ENCODE results near the gene SH3PXD2A. TPM values are rescaled to one million over a fixed set of nuclear protein-coding genes. Genes with fewer than 3 reads are reported as not detected.
A peak's percentile ranks its signal among the peaks of the same experiment; 100 is the strongest.
"Not testable (repeated sequence)": the region's sequence is repeated elsewhere in the genome, so short reads cannot be mapped to it uniquely, and the experiment has no call there.

SH3PXD2A gene
- total and polyA plus RNA-seq, 2 donors (not counting 1 experiment from before 2014, with no cell fraction given): 3.2 to 33.5 TPM

- TF ChIP-seq EZH2 (IDR thresholded peaks at IDR 0.05; ENCODE audit: borderline replicate concordance, insufficient read depth, low read depth, low read length, poor library complexity, severe bottlenecking): no peak
- TF ChIP-seq CTCF (IDR thresholded peaks at IDR 0.05): no peak
- H3K9me3 Mint-ChIP-seq (ENCODE audit: insufficient read depth): no peaks in the 10 kb centered on the region
These were observed 9.4 kb downstream of the SH3PXD2A start for GRCh38 chr10:103845972-103846371.

DNA sequence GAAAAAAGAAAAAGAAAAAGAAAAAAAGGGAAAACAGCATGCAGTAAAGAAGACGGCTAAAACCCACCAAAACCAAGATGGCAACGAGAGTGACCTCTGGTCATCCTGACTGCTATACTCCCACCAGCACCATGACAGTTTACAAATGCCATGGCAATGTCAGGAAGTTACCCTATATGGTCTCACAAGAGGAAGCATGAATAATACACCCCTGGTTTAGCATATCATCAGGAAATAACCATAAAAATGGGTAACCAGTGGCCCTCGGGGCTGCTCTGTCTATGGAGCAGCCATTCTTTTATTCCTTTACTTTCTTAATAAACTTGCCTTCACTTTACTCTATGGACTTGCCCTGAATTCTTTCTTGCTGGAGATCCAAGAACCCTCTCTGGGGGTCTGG is 10.0 kb downstream of the SH3PXD2A start:
- ATAC-seq (ENCODE audit: low read depth); H3K36me3 ChIP-seq (replicated peaks in 1 of 2; ENCODE audit: control extremely low read depth in 1 of 2, control insufficient read depth in 1 of 2, extremely low read depth in 1 of 2, insufficient read depth in 2 of 2, low read length in 1 of 2); H3K4me3 ChIP-seq (ENCODE audit: control extremely low read depth in 1 of 5, extremely low read depth in 1 of 5, insufficient read depth in 1 of 5, low read depth in 2 of 5, low read length in 4 of 5); H2AFZ ChIP-seq (ENCODE audit: insufficient read depth, low read depth, low read length, poor library complexity, severe bottlenecking); POLR2A ChIA-PET; H3K9me3 ChIP-seq (ENCODE audit: control extremely low read depth in 1 of 3, control insufficient read depth in 2 of 3, insufficient read depth in 1 of 3, low read length in 2 of 3); H3K4me3 Mint-ChIP-seq; H4K20me1 ChIP-seq (ENCODE audit: control insufficient read depth, insufficient read depth, low read length, poor library complexity, severe bottlenecking); DNase-seq; H3K27ac Mint-ChIP-seq; H3K79me2 ChIP-seq (ENCODE audit: control insufficient read depth, insufficient read depth, low read length); intact Hi-C loops (cut with micrococcal nuclease); H3K9me3 Mint-ChIP-seq (ENCODE audit: insufficient read depth): not testable (repeated sequence)
- Histone ChIP-seq H3K27me3 (replicated peaks in 1 of 4; ENCODE audit: control extremely low read depth in 1 of 4, control insufficient read depth in 3 of 4, insufficient read depth in 4 of 4, low read length in 3 of 4) (peaks cover 0 to 24% (median 3%) of the 10 kb centered on the region in 4 experiments), H3K4me1 (ENCODE audit: control insufficient read depth in 2 of 2, insufficient read depth in 2 of 2, low read length in 2 of 2) (peaks cover 16 to 17% of the 10 kb centered on the region in 2 donors), H3K4me2 (replicated peaks; ENCODE audit: low read depth, low read length, poor library complexity, severe bottlenecking) (peak overlapping the region; percentile 66), H3K9ac (ENCODE audit: low read length) (peak overlapping the region; percentile 14), H3K27ac (ENCODE audit: low read length in 2 of 2) (peak overlapping the region in 1 of 2 donors; percentile 5)
- 100% methylated on average over 1 of the region's 3 CpGs for WGBS (ENCODE audit: insufficient coverage)
- CTCF ChIA-PET: interaction anchor here (1.4 kb wide), 1 partner anchor 11 kb away, joined by 4 read pairs; no protein-coding TSS in a partner anchor
- H3K4me1 Mint-ChIP-seq: peaks cover 18% of the 10 kb centered on the region
- H3K27me3 Mint-ChIP-seq: peaks cover 24% of the 10 kb centered on the region

More at GRCh38 chr10:103845972-103846371, 9.4 kb downstream of the SH3PXD2A start:
- peaks cover 0 to 26% (median 4%) of the 10 kb centered on the region in 4 experiments for H3K27me3 ChIP-seq (replicated peaks in 1 of 4; ENCODE audit: control extremely low read depth in 1 of 4, control insufficient read depth in 3 of 4, insufficient read depth in 4 of 4, low read length in 3 of 4)
- H3K4me2 ChIP-seq (replicated peaks; ENCODE audit: low read depth, low read length, poor library complexity, severe bottlenecking): peak overlapping the region; percentile 66
- CTCF ChIA-PET: no interaction called here
- H2AFZ ChIP-seq (ENCODE audit: insufficient read depth, low read depth, low read length, poor library complexity, severe bottlenecking): no peak overlapping the region
- DNase-seq: peak; percentile 70
- no peak overlapping the region for H3K4me3 ChIP-seq (ENCODE audit: control extremely low read depth in 1 of 5, extremely low read depth in 1 of 5, insufficient read depth in 1 of 5, low read depth in 2 of 5, low read length in 4 of 5)
- intact Hi-C loops (cut with micrococcal nuclease): no loop called here
- Mint-ChIP-seq H3K4me3 (peak overlapping the region; percentile 56), H3K4me1 (peaks cover 18% of the 10 kb centered on the region), H3K27ac (no peak overlapping the region), H3K27me3 (peaks cover 25% of the 10 kb centered on the region)
- no peaks in the 10 kb centered on the region for H3K79me2 ChIP-seq (ENCODE audit: control insufficient read depth, insufficient read depth, low read length)
- no peaks in the 10 kb centered on the region for H4K20me1 ChIP-seq (ENCODE audit: control insufficient read depth, insufficient read depth, low read length, poor library complexity, severe bottlenecking)
- H3K36me3 ChIP-seq (replicated peaks in 1 of 2; ENCODE audit: control extremely low read depth in 1 of 2, control insufficient read depth in 1 of 2, extremely low read depth in 1 of 2, insufficient read depth in 2 of 2, low read length in 1 of 2): no peaks in the 10 kb centered on the region
- peak; percentile 94 for ATAC-seq (ENCODE audit: low read depth)
- POLR2A ChIA-PET: no interaction called here
- no peaks in the 10 kb centered on the region for H3K9me3 ChIP-seq (ENCODE audit: control extremely low read depth in 1 of 3, control insufficient read depth in 2 of 3, insufficient read depth in 1 of 3, low read length in 2 of 3)
- H3K9ac ChIP-seq (ENCODE audit: low read length): peak overlapping the region; percentile 14
- peak overlapping the region in 1 of 2 donors; percentile 5 for H3K27ac ChIP-seq (ENCODE audit: low read length in 2 of 2)
- peaks cover 16 to 17% of the 10 kb centered on the region in 2 donors for H3K4me1 ChIP-seq (ENCODE audit: control insufficient read depth in 2 of 2, insufficient read depth in 2 of 2, low read length in 2 of 2)
- WGBS (ENCODE audit: insufficient coverage): 0% methylated on average over 3 of the region's 5 CpGs
